Effector CD4-positive, alpha-beta T cell (primary cell): Measurements from ENCODE around the gene ARHGAP31.

ENCODE experiments used
- DNase-seq: peaks from one replicate; pipeline ENCODE4 v3.0.0-alpha.2; 2020

ARHGAP31 gene

GRCh38 chr3:119396870-119397269 lies 102.7 kb downstream of the ARHGAP31 start:
- DNase-seq: no peak

- DNase-seq: no peak
These were observed 106.3 kb downstream of the ARHGAP31 start for GRCh38 chr3:119400466-119400865.

DNA sequence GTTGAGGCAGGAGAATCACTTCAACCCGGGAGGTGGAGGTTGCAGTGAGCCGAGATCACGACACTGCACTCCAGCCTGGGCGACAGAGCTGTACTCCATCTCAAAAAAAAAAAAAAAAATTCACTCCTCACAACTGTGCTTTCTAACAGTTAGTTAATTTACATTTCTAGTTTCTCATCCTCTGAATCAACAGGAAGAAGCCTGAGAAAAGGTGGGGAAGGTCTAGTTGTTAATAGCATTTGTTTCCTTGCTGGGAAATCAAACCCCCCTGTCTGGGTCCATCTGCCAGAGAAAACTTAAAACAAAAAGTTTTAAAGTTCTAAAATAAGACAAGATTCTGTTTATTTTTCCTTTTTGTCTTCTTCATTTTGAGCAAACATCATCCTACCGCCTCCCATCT lies 106.9 kb downstream of the ARHGAP31 start:
- DNase-seq: no peak

DNA sequence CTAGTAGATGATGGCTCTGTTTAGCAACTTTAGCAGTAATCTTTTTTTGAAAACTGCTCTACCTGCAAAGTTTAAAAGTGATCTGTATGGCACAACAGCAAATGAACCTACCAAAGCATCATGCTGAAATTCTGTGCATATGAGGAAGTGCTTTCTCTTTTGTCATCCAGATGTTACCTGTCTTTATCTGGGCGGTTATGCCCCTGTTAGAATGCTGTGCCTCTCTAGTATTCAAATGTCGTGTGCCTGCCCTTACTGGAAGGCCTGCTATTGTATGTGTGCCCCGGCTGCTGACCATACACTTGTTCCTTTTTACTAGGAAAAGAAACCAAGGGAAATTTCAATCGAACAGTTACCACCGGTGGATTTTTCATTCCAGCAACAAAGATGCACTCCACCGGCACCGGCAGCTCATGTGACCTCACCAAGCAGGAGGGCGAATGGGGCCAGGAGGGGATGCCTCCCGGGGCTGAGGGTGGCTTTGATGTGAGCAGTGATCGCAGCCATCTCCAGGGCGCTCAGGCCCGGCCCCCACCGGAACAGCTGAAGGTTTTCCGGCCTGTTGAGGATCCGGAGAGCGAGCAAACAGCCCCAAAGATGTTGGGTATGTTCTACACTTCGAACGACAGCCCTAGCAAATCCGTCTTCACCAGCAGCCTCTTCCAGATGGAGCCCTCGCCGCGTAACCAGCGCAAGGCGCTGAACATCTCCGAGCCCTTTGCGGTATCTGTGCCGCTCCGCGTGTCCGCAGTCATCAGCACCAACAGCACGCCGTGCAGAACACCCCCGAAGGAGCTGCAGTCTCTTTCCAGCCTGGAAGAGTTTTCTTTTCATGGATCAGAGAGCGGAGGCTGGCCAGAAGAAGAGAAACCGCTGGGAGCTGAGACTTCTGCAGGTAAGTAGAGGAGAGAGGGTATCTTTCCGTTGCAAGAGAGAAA lies 107.6 kb downstream of the ARHGAP31 start:
- no peak for DNase-seq

GRCh38 chr3:119402791-119403190 lies 108.6 kb downstream of the ARHGAP31 start:
- no peak for DNase-seq

DNA sequence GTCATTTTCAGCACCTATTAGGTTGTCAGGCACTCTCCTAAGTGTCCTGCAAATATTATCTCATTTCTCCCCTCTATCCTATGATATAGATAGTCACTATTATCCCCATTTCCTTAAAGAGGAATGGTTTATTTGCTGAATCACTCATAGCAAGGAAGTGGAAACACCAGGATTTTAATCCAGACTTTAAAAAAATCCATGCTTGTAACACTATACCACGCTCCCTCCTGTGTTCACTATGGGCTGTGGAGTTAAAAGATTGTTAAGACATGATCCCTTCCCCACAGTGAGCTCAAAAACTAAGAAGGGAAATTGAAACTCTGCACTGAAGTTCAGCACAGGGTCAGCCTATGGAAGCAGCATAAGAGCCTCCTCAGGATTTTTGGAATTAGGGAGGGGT lies 109.0 kb downstream of the ARHGAP31 start:
- DNase-seq: no peak

- DNase-seq: no peak
These were observed 111.1 kb downstream of the ARHGAP31 start for GRCh38 chr3:119405315-119405714.

- no peak for DNase-seq
These were observed 114.2 kb downstream of the ARHGAP31 start for GRCh38 chr3:119408243-119408950.

GRCh38 chr3:119409844-119410243 lies 115.7 kb downstream of the ARHGAP31 start:
- DNase-seq: no peak

DNA sequence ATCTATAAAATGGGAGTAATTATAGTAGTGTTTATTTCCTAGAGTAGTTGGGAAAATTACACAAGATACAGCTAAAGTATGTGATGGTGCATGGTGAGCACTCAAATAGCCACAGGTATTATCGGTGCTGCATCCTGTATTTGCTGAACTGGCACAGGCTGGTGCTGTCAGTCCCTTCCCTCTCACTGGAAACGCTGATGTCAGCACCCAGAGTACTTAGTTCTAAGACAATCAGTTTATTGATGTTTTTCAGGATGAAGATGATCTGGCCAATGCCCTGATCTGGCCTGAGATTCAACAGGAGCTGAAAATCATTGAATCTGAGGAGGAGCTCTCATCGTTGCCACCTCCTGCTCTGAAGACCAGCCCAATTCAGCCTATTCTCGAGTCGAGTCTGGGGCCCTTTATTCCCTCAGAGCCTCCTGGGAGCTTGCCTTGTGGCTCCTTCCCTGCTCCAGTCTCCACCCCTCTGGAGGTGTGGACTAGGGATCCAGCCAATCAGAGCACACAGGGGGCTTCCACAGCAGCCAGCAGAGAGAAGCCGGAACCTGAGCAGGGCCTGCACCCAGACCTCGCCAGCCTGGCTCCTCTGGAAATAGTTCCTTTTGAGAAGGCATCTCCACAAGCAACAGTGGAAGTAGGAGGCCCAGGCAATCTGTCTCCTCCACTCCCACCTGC lies 119.6 kb downstream of the ARHGAP31 start:
- DNase-seq: no peak

DNA sequence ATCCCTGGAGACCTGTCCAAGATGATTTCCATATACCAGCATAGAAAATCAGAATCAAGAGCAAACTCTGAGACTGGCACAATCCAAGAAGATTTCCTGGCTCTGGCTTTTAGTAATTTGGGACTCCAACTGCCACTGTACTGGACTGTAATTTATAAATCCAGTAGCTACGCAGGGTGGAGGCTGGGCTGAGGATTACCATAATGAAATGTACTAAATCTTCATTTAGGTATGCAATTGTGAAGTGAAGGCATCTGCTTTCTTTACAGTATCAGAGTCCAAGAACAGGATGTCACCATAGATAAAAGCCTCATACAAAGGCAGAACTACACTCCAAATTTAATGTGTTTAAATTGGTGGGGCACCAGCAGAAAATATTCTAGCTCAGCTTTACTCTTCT lies 122.7 kb downstream of the ARHGAP31 start:
- no peak for DNase-seq

DNA sequence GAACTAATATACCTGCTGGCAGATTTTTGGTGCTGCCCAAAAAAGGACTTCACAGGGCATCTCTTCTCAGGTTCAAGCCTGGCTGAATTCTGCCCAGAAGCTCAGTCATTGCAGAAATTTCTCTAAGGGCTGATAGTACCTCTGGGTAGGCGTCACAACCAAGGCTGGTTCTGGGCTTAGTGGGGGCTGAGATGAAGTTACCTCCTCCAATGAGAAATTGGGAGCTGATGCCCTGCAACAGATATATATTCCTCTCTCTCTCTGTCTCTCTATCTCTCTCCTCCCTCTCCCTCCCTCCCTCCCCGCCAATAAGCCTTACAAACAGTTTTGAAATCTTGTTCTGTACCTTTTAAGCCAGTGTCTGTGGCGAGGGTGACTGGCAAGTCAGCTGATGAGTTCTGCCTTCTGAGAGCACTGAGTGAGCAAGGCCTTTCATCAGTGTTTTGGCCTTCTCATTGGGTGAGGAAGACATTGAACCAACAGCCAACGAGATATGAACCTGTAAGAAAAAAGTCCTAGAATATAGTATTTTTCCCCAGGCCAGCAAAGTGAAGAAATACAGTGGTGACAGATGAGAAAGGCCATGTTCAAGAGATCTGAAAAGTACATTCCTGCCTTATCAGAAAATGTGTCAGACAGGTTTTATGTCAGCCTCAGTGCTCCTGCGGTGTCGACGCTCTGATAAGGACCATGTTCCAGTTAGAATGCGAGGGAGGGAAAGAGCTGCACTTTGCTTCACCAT lies 123.8 kb downstream of the ARHGAP31 start:
- no peak for DNase-seq

DNA sequence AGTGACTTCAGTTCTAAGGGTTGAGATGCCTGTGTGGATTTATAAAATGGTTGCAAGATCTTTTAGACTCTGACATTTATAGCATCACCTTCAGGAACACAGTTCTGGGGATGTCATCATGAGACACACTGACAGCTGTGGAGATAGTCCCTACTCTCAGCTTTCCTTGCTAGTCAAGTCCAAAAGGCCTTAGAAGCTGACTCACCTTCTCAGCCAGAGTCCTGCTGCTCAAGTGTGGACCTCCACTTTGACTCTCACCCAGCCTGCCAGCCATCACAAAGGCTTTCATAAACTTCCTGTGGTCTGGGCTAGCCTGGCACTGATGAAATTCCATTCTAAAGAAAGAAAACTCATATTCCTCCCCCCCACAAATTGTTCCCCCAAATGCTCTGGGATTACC lies 124.5 kb downstream of the ARHGAP31 start:
- no peak for DNase-seq

DNA sequence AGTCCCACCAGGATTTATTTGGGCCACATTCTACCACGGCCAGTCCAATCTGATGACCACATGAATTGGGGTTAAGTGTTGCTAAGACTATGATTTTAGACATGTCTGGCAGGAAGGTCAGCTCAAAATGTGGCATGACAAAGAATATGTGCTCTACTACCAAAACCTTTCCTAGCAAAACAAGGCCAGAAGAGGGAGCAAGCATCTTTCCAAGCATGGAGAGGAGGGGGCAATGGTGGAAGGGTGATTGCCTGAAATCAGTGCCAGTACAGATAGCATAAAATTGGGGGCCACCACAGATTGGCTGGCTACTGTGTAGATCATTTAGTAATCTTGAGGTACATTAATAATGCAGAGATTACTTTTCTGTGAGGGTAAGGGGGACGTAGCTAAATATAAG lies 126.0 kb downstream of the ARHGAP31 start:
- DNase-seq: no peak

- no peak for DNase-seq
These were observed 133.5 kb downstream of the ARHGAP31 start for GRCh38 chr3:119427669-119428068.

DNA sequence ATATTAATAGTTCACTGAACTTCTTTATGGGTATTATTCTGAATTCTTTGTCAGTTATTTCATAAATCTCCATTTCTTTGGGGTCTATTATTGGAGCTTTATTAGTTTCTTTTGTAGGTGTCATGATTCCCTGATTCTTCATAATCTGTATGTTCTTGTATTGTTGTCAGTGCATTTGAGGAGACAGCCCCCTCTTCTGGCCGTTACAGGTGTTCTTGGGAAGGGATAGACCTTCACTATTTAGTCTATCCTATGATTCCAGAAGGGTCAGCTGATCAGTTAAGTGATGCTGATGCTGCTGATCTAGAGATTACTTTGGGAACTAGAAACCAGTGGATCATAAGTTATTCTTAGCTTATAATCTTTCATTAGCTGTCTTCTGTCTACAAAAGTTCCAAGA lies 134.4 kb downstream of the ARHGAP31 start:
- DNase-seq: no peak

- DNase-seq: no peak
These were observed 139.6 kb downstream of the ARHGAP31 start for GRCh38 chr3:119433613-119434325.

DNA sequence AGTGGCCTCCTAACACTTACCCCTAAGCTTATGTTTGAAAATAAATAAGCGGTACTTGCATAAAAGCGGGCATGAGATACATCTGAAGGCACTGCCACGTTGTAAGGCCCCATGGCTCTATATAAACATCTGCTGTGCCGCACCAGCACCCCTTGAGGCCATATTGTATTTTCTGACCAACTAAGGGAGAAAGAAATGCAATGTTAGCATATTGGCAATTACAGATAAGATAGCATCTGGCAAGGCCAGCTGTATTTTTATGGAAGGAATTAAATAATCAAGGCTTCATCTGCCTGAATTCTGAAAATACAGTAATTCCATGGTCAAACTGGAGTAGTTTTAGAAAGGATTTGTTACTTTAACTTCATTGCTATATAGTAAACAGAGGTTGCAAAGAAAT lies 140.5 kb downstream of the ARHGAP31 start:
- no peak for DNase-seq

DNA sequence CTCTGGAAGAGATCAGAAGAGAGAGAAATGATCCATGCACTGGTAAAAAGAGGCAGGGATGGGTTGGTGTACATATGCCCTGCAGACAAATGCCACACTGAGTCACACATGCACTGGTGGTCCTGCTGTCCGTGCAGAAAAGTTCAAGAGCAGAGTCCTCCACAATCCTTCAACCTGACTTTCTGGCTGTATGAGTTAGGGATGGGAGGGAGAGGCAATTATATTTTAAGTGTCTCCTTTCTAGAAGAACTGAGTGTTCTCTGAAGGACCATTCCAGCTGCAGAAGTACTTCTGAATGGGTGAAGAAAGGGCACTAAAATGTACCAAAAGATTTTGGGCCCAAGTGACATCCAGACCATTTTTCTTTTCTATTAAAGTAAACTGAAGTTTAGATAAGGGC lies 142.8 kb downstream of the ARHGAP31 start:
- DNase-seq: no peak

- DNase-seq: no peak
These were observed 143.6 kb downstream of the ARHGAP31 start for GRCh38 chr3:119437691-119438258.

- DNase-seq: no peak
These were observed 149.0 kb downstream of the ARHGAP31 start for GRCh38 chr3:119443179-119443578.

- no peak for DNase-seq
These were observed 150.4 kb downstream of the ARHGAP31 start for GRCh38 chr3:119444590-119444989.
